ENCODE data around the gene ERO1B. TPM values are rescaled to one million over a fixed set of nuclear protein-coding genes. Genes with fewer than 3 reads are reported as not detected.

The ERO1B gene
- total RNA-seq, 1 donor = 2.9 TPM

- Histone ChIP-seq H3K4me3 (ENCODE audit: insufficient read depth, low read length) (no peak overlapping the region), H3K27ac (ENCODE audit: low read depth, low read length) (no peak overlapping the region), H3K27me3 (ENCODE audit: insufficient read depth, low read length) (no peaks in the 10 kb centered on the region), H4K20me1 (ENCODE audit: insufficient read depth, low read length) (peaks cover 22% of the 10 kb centered on the region), H3K36me3 (ENCODE audit: insufficient read depth, low read length) (no peaks in the 10 kb centered on the region), H3K79me2 (ENCODE audit: insufficient read depth, low read length) (no peaks in the 10 kb centered on the region), H3K4me1 (ENCODE audit: insufficient read depth, low read length) (peaks cover 1% of the 10 kb centered on the region), H3K4me2 (ENCODE audit: insufficient read depth, low read length) (no peak overlapping the region), H3K9me3 (ENCODE audit: low read depth, low read length) (no peaks in the 10 kb centered on the region), H2AFZ (ENCODE audit: low read length) (no peak overlapping the region)
- DNase-seq (ENCODE audit: insufficient read length, low spot score, missing footprints) = peak; percentile 2
- no peak for TF ChIP-seq CTCF (IDR thresholded peaks at IDR 0.05; ENCODE audit: extremely low read depth, low read depth, low read length)
Observed at GRCh38 chr1:236167154-236167553, 114.6 kb downstream of the ERO1B start.

- DNase-seq (ENCODE audit: insufficient read length, low spot score, missing footprints) = no peak
- TF ChIP-seq CTCF (IDR thresholded peaks at IDR 0.05; ENCODE audit: extremely low read depth, low read depth, low read length) = no peak
- Histone ChIP-seq H2AFZ (ENCODE audit: low read length) (no peak overlapping the region), H4K20me1 (ENCODE audit: insufficient read depth, low read length) (peaks cover 17% of the 10 kb centered on the region), H3K27ac (ENCODE audit: low read depth, low read length) (no peak overlapping the region), H3K4me2 (ENCODE audit: insufficient read depth, low read length) (no peak overlapping the region), H3K36me3 (ENCODE audit: insufficient read depth, low read length) (no peaks in the 10 kb centered on the region), H3K27me3 (ENCODE audit: insufficient read depth, low read length) (no peaks in the 10 kb centered on the region), H3K9me3 (ENCODE audit: low read depth, low read length) (peaks cover 2% of the 10 kb centered on the region), H3K4me1 (ENCODE audit: insufficient read depth, low read length) (no peaks in the 10 kb centered on the region), H3K4me3 (ENCODE audit: insufficient read depth, low read length) (no peak overlapping the region), H3K79me2 (ENCODE audit: insufficient read depth, low read length) (no peaks in the 10 kb centered on the region)
Observed at GRCh38 chr1:236166041-236166440, 115.7 kb downstream of the ERO1B start.

Small RNAs within 50 kb of the gene (small RNA-seq; reads per million reads assigned to genes)
- gene RNU2-70P = 95.6 reads per million, percentile 97 among the genes with 10 or more reads in this experiment

Other genes with a start within 250 kb of the ERO1B start
- 40.2 and 46.3 TPM in 2 replicates for gene NID1, start 216.9 kb downstream of the ERO1B start, total RNA-seq
- gene GPR137B, start 139.4 kb downstream of the ERO1B start, total RNA-seq = 23.5 and 28.9 TPM in 2 replicates
- 1.4 and 2.7 TPM in 2 replicates for gene EDARADD, start 112.3 kb upstream of the ERO1B start, total RNA-seq
- gene LGALS8, start 242.0 kb upstream of the ERO1B start, total RNA-seq = 79.6 and 86.9 TPM in 2 replicates